Measurements from ENCODE around the gene FER. TPM values are rescaled to one million over a fixed set of nuclear protein-coding genes. Genes with fewer than 3 reads are reported as not detected.

FER gene
- total RNA-seq, 2 experiments from 2014 or later, result 14.2 to 15.9 TPM

DNA sequence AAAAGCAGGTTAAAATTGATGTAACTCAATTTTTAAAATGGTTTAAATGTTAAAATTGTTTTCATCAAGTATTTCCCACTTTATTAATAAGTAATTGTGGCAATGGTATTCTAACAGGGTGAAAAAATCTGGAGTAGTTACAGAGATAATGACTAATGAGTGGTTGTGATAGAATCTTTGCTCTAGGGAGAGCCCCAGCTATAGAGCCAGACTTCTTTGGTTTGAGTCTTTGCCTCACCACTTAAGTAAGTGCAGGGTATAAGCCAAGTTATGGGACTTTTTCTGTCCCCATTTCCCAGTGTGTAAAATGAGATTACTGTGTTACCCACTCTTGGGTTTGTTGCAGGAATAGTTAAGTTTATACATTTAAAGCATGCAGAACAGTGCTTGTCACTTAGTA lies 158.1 kb downstream of the FER start:
- Histone ChIP-seq H3K9me3 (ENCODE audit: control insufficient read depth in 1 of 2, insufficient read depth in 1 of 2, low read length in 2 of 2) (no peaks in the 10 kb centered on the region), H3K27me3 (ENCODE audit: control insufficient read depth in 1 of 2, insufficient read depth in 2 of 2, low read length in 2 of 2) (no peaks in the 10 kb centered on the region), H3K4me1 (ENCODE audit: insufficient read depth, low read length) (no peaks in the 10 kb centered on the region), H3K36me3 (ENCODE audit: insufficient read depth, low read length) (no peaks in the 10 kb centered on the region), H3K27ac (ENCODE audit: low read depth in 1 of 2, low read length in 2 of 2) (no peak overlapping the region), H3K4me3 (ENCODE audit: low read length) (no peak overlapping the region)
- no peak overlapping the region for H3K4me3 Mint-ChIP-seq
- H3K27me3 Mint-ChIP-seq, result no peaks in the 10 kb centered on the region
- CTCF ChIA-PET, result no interaction called here
- TF ChIP-seq, protein P1, sequence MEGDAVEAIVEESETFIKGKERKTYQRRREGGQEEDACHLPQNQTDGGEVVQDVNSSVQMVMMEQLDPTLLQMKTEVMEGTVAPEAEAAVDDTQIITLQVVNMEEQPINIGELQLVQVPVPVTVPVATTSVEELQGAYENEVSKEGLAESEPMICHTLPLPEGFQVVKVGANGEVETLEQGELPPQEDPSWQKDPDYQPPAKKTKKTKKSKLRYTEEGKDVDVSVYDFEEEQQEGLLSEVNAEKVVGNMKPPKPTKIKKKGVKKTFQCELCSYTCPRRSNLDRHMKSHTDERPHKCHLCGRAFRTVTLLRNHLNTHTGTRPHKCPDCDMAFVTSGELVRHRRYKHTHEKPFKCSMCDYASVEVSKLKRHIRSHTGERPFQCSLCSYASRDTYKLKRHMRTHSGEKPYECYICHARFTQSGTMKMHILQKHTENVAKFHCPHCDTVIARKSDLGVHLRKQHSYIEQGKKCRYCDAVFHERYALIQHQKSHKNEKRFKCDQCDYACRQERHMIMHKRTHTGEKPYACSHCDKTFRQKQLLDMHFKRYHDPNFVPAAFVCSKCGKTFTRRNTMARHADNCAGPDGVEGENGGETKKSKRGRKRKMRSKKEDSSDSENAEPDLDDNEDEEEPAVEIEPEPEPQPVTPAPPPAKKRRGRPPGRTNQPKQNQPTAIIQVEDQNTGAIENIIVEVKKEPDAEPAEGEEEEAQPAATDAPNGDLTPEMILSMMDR (IDR thresholded peaks at IDR 0.05), result no peak
- intact Hi-C loops (cut with DNase I, micrococcal nuclease), result no loop called here
- H3K9me3 Mint-ChIP-seq, result peaks cover 3% of the 10 kb centered on the region
- POLR2A ChIA-PET, result no interaction called here
- DNase-seq (no peak), ATAC-seq (ENCODE audit: poor library complexity) (no peak)
- no peaks in the 10 kb centered on the region for H3K4me1 Mint-ChIP-seq (ENCODE audit: low read depth)
- H3K36me3 Mint-ChIP-seq (ENCODE audit: low read depth), result no peaks in the 10 kb centered on the region
- H3K27ac Mint-ChIP-seq, result no peak overlapping the region

DNA sequence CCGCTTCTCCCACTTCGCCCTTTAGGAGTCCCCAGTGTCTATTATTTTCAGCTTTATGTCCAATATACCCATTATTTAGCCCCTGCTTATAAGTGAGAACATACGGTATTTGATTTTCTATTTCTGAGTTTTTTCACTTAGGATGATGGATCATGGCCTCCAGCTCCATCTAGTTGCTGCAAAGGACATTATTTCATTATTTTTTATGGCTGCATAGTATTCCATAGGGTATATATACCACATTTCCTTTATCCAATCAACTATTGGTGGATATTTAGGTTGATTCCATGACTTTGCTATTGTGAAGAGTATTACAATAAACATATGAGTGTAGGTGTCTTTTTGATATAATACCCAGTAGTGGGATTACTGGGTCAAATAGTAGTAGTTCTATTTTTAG lies 162.9 kb downstream of the FER start:
- Mint-ChIP-seq H3K36me3 (ENCODE audit: low read depth) (peaks cover 5% of the 10 kb centered on the region), H3K27ac (no peak overlapping the region), H3K27me3 (no peaks in the 10 kb centered on the region), H3K4me3 (no peak overlapping the region), H3K4me1 (ENCODE audit: low read depth) (no peaks in the 10 kb centered on the region), H3K9me3 (peaks cover 3% of the 10 kb centered on the region)
- H3K36me3 ChIP-seq (ENCODE audit: insufficient read depth, low read length), result no peaks in the 10 kb centered on the region
- H3K4me3 ChIP-seq (ENCODE audit: low read length), result no peak overlapping the region
- no peak for ATAC-seq (ENCODE audit: poor library complexity)
- ChIA-PET POLR2A (no interaction called here), CTCF (no interaction called here)
- TF ChIP-seq, protein P1 (IDR thresholded peaks at IDR 0.05), result no peak
- no peaks in the 10 kb centered on the region for H3K27me3 ChIP-seq (ENCODE audit: control insufficient read depth in 1 of 2, insufficient read depth in 2 of 2, low read length in 2 of 2)
- H3K27ac ChIP-seq (ENCODE audit: low read depth in 1 of 2, low read length in 2 of 2), result no peak overlapping the region
- no peaks in the 10 kb centered on the region for H3K4me1 ChIP-seq (ENCODE audit: insufficient read depth, low read length)
- no peaks in the 10 kb centered on the region for H3K9me3 ChIP-seq (ENCODE audit: control insufficient read depth in 1 of 2, insufficient read depth in 1 of 2, low read length in 2 of 2)
- intact Hi-C loops (cut with DNase I, micrococcal nuclease), result no loop called here
- DNase-seq, result no peak

DNA sequence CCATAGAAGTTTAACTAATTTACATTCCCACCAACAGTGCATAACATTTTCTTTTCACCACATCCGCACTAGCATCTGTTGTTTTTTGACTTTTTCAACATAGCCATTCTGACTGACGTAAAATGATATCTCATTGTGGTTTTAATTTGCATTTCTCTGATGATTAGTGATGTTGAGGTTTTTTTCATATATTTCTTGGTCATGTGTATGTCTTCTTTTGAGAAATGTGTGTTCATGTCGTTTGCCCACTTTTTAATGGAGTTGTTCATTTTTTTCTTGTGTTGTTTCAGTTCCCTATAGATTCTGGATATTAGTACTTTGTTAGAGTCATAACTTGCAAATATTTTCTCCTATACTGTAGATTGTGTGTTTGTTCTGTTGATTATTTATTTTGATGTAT lies 163.4 kb downstream of the FER start:
- H3K4me3 ChIP-seq (ENCODE audit: low read length), result no peak overlapping the region
- no peak for ATAC-seq (ENCODE audit: poor library complexity)
- ChIA-PET CTCF (no interaction called here), POLR2A (no interaction called here)
- TF ChIP-seq, protein P1 (IDR thresholded peaks at IDR 0.05), result no peak
- no peaks in the 10 kb centered on the region for H3K27me3 ChIP-seq (ENCODE audit: control insufficient read depth in 1 of 2, insufficient read depth in 2 of 2, low read length in 2 of 2)
- intact Hi-C loops (cut with DNase I, micrococcal nuclease), result no loop called here
- Mint-ChIP-seq H3K4me1 (ENCODE audit: low read depth) (no peaks in the 10 kb centered on the region), H3K27me3 (no peaks in the 10 kb centered on the region), H3K9me3 (peaks cover 3% of the 10 kb centered on the region), H3K4me3 (no peak overlapping the region), H3K36me3 (ENCODE audit: low read depth) (peaks cover 5% of the 10 kb centered on the region), H3K27ac (no peak overlapping the region)
- H3K9me3 ChIP-seq (ENCODE audit: control insufficient read depth in 1 of 2, insufficient read depth in 1 of 2, low read length in 2 of 2), result no peaks in the 10 kb centered on the region
- no peak for DNase-seq
- H3K36me3 ChIP-seq (ENCODE audit: insufficient read depth, low read length), result no peaks in the 10 kb centered on the region
- no peak overlapping the region for H3K27ac ChIP-seq (ENCODE audit: low read depth in 1 of 2, low read length in 2 of 2)
- H3K4me1 ChIP-seq (ENCODE audit: insufficient read depth, low read length), result no peaks in the 10 kb centered on the region
